ENCODE results near the gene SLC35E2B.

DNA sequence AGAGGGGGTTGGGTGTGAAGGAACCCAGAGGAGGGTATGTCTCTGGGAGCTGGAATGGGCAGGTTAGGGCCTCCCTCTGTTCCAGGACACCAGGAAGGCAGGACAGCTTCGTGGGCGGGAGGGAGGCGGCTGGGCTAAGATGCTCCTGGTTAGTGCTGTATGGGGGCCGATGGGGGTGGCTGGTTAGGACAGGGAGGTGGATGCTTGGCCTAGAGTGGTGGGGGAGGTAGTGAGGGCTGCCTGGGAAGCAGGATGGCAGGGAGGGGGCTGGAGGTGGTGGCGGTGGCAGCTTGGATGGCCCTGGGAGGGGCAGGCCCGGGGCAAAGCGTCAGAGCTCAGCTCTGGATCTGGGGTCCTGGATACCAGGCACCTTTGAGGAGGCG lies 66.8 kb downstream of the SLC35E2B start:
- TF ChIP-seq, protein P1, sequence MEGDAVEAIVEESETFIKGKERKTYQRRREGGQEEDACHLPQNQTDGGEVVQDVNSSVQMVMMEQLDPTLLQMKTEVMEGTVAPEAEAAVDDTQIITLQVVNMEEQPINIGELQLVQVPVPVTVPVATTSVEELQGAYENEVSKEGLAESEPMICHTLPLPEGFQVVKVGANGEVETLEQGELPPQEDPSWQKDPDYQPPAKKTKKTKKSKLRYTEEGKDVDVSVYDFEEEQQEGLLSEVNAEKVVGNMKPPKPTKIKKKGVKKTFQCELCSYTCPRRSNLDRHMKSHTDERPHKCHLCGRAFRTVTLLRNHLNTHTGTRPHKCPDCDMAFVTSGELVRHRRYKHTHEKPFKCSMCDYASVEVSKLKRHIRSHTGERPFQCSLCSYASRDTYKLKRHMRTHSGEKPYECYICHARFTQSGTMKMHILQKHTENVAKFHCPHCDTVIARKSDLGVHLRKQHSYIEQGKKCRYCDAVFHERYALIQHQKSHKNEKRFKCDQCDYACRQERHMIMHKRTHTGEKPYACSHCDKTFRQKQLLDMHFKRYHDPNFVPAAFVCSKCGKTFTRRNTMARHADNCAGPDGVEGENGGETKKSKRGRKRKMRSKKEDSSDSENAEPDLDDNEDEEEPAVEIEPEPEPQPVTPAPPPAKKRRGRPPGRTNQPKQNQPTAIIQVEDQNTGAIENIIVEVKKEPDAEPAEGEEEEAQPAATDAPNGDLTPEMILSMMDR (IDR thresholded peaks at IDR 0.05; ENCODE audit: poor library complexity, severe bottlenecking) = no peak
- TF ChIP-seq POLR2AphosphoS5 (IDR thresholded peaks at IDR 0.05) (no peak), EZH2 (IDR thresholded peaks at IDR 0.05; ENCODE audit: borderline replicate concordance, insufficient read depth, low read length, poor library complexity, severe bottlenecking) (no peak), EP300 (conservative IDR thresholded peaks at IDR 0.05; ENCODE audit: poor library complexity, severe bottlenecking) (no peak), SMC3 (conservative IDR thresholded peaks at IDR 0.05; ENCODE audit: poor library complexity) (no peak)
